ENCODE results near the gene RPL36A. TPM values are rescaled to one million over a fixed set of nuclear protein-coding genes. Genes with fewer than 3 reads are reported as not detected.

RPL36A gene
- total RNA-seq, 4 donors from 2014 or later = 739 to 914 (median 804) TPM

GRCh38 chrX:101391831-101392230 is 1.0 kb downstream of the RPL36A start:
- ATAC-seq (ENCODE audit: low FRiP score) = no peak
- TF ChIP-seq CTCF (IDR thresholded peaks at IDR 0.05) = no peak

GRCh38 chrX:101393530-101394305 is 2.9 kb downstream of the RPL36A start:
- ATAC-seq (ENCODE audit: low FRiP score) (no peak), DNase-seq (ENCODE audit: low spot score) (no peak)
- no peak for TF ChIP-seq CTCF (IDR thresholded peaks at IDR 0.05)

More at GRCh38 chrX:101391831-101392230, 1.0 kb downstream of the RPL36A start:
- DNase-seq (ENCODE audit: low spot score) = no peak

- no peak for ATAC-seq (ENCODE audit: low FRiP score)
- DNase-seq (ENCODE audit: low spot score) = no peak
Observed at GRCh38 chrX:101394372-101394771, 3.6 kb downstream of the RPL36A start.

DNA sequence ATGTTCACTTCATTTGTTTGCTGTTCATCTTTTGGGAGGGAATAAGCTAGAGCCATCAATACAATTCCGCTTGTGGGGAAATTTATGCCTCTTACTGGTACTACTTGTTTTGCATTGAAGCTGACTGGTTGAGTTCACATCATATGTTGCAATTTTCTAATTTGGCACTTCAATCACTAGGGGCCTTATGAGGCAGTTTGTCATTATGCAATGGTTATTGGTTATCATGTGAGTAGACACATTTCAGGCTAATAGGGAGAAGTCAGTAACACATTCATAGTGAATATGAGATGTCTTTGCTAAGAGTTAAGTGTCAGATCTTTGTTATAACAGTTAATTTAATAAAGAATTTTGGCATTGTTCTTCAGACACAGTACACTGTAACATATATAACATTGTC is 5.0 kb downstream of the RPL36A start:
- TF ChIP-seq CTCF (IDR thresholded peaks at IDR 0.05) = no peak
- DNase-seq (ENCODE audit: low spot score) (no peak), ATAC-seq (ENCODE audit: low FRiP score) (peak; percentile 33)

More at GRCh38 chrX:101394372-101394771, 3.6 kb downstream of the RPL36A start:
- TF ChIP-seq CTCF (IDR thresholded peaks at IDR 0.05) = no peak

- no peak for ATAC-seq (ENCODE audit: low FRiP score)
- DNase-seq (ENCODE audit: low spot score) = no peak
- TF ChIP-seq CTCF (IDR thresholded peaks at IDR 0.05) = no peak
Observed at GRCh38 chrX:101397779-101398178, 7.0 kb downstream of the RPL36A start.

DNA sequence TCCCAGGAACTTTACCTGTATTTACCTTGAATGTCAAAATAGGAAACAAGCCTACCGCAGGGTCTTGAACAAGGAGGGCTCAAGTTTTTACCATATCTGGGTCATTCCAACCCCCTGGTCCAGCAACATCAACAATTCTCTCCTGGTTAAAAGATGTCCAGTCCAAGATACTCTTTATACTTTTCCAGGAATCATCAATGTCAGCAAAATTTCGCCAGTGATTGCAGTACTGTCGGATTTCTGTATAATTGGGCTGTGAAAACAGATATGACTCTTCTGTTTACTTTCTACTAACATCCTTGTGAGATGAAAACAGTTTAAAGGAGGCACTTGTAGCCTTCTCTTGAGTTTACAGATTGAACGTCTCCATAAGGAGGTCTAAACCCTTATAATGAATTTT is 7.9 kb downstream of the RPL36A start:
- TF ChIP-seq CTCF (IDR thresholded peaks at IDR 0.05) = no peak
- ATAC-seq (ENCODE audit: low FRiP score) (no peak), DNase-seq (ENCODE audit: low spot score) (no peak)

DNA sequence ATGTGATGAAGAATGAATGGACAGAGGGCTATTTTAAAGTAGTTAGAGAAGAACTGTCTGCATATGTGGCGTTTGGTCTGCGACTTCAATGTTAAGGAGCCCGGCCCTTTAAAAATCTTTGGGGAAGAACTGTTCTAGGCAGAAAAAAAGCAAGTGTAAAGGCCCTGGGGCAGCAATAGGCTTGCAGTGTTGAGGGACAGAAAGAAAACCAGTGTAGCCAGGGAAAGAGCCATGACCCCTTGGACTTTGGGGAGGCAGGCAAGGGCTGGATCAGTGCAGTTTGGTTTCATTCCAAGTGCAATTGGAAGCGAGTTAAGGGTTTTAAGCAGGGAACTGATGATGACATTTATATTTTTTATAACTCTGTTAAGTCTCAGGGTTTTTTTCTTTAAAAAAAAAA is 9.0 kb downstream of the RPL36A start:
- ATAC-seq (ENCODE audit: low FRiP score) (no peak), DNase-seq (ENCODE audit: low spot score) (no peak)
- TF ChIP-seq CTCF (IDR thresholded peaks at IDR 0.05) = no peak

Measured in omental fat pad (tissue), 4 donors.